IMR-90 (cell line): Measurements from ENCODE around the gene DCHS2. TPM values are rescaled to one million over a fixed set of nuclear protein-coding genes. Genes with fewer than 3 reads are reported as not detected.

ENCODE experiments used
- ATAC-seq: fragments of 200-7000 bp; cut with Tn5 transposase; 2 replicates; pipeline ENCODE4 v1.9.1; 2020; ENCODE audit warnings: low read depth, mild to moderate bottlenecking, moderate library complexity
- BruUV-seq: library from RNA; stranded (reverse); fragments of 400-500 nt; replicated peaks from 2 replicates; lab custom pipeline; 2021; lab: Mats Ljungman, UMichigan
- CTCF ChIA-PET: fragments of 300-600 bp; formaldehyde crosslinking; extraction: SDS; loops from one replicate; lab custom pipeline; 2021; ENCODE audit warnings: antibody characterized with exemption; lab: Yijun Ruan, JAX
- POLR2A ChIA-PET: fragments of 300-600 bp; sonication (Branson Sonifier 250); formaldehyde crosslinking; loops from one replicate; lab custom pipeline; 2022; ENCODE audit warnings: antibody characterized with exemption; ENCODE audit not compliant: unreplicated experiment; lab: Charles Lee
- DNase-seq: peaks from one replicate; pipeline ENCODE4 v3.0.0; 2013
- H2AFZ ChIP-seq: replicated peaks from 2 replicates; pipeline ENCODE3; 2013; ENCODE audit warnings: low read length, mild to moderate bottlenecking; ENCODE audit not compliant: poor library complexity
- H2AK5ac ChIP-seq: 2 replicates; pipeline ENCODE4 v1.6.1; 2013; ENCODE audit warnings: low read depth, low read length, inconsistent platforms
- H2AK9ac ChIP-seq: replicated peaks from 2 replicates; pipeline ENCODE3; 2013; ENCODE audit warnings: mild to moderate bottlenecking, low read depth, low read length, moderate library complexity; ENCODE audit not compliant: poor library complexity
- H2BK120ac ChIP-seq: 2 replicates; pipeline ENCODE4 v1.6.1; 2013; ENCODE audit warnings: low read depth, low read length, inconsistent platforms
- H2BK15ac ChIP-seq: 3 replicates; pipeline ENCODE4 v1.6.1; 2013; ENCODE audit warnings: low read depth, low read length, inconsistent platforms
- H2BK20ac ChIP-seq: 2 replicates; pipeline ENCODE4 v1.6.1; 2013; ENCODE audit warnings: low read depth, mild to moderate bottlenecking, inconsistent platforms, low read length, moderate library complexity
- H2BK5ac ChIP-seq: 2 replicates; pipeline ENCODE4 v1.6.1; 2013; ENCODE audit warnings: mild to moderate bottlenecking, low read depth, low read length, inconsistent platforms; ENCODE audit not compliant: poor library complexity, severe bottlenecking
- H3K14ac ChIP-seq: replicated peaks from 2 replicates; pipeline ENCODE4 v1.6.1; 2013; ENCODE audit warnings: low read depth, low read length, inconsistent platforms
- H3K18ac ChIP-seq: 2 replicates; pipeline ENCODE4 v1.6.1; 2013; ENCODE audit warnings: low read depth, low read length, control low read depth
- H3K23ac ChIP-seq: 2 replicates; pipeline ENCODE4 v1.6.1; 2013; ENCODE audit warnings: low read depth, low read length, inconsistent platforms
- H3K27ac ChIP-seq: 2 replicates; pipeline ENCODE4 v1.5.1; 2013; ENCODE audit warnings: mild to moderate bottlenecking, control low read depth, low read length; ENCODE audit not compliant: insufficient read depth
- H3K27me3 ChIP-seq: 2 replicates; pipeline ENCODE4 v1.6.1; 2013; ENCODE audit warnings: low read length; ENCODE audit not compliant: control insufficient read depth, insufficient read depth
- H3K36me3 ChIP-seq: 2 replicates; pipeline ENCODE4 v1.6.1; 2013; ENCODE audit warnings: low read length, mixed read lengths; ENCODE audit not compliant: control insufficient read depth, insufficient read depth
- H3K4ac ChIP-seq: 2 replicates; pipeline ENCODE4 v1.6.1; 2013; ENCODE audit warnings: low read depth, low read length, inconsistent platforms
- H3K4me1 ChIP-seq: 2 replicates; pipeline ENCODE4 v1.6.1; 2013; ENCODE audit warnings: low read length, mixed read lengths; ENCODE audit not compliant: control insufficient read depth, insufficient read depth
- H3K4me2 ChIP-seq: 2 replicates; pipeline ENCODE4 v1.6.1; 2013; ENCODE audit warnings: low read depth, mild to moderate bottlenecking, control low read depth, low read length, moderate library complexity
- H3K4me3 ChIP-seq: 2 replicates; pipeline ENCODE4 v1.5.1; 2013; ENCODE audit warnings: low read depth, mild to moderate bottlenecking, control low read depth, low read length, moderate library complexity; ENCODE audit not compliant: insufficient read depth
- H3K56ac ChIP-seq: 2 replicates; pipeline ENCODE4 v1.6.1; 2013; ENCODE audit warnings: low read length, inconsistent platforms; ENCODE audit not compliant: insufficient read depth; ENCODE audit errors: extremely low read depth
- H3K79me1 ChIP-seq, 2 experiments: 2 replicates each; pipeline ENCODE4 v1.6.1; 2013; ENCODE audit warnings: low read length in 2 of 2, inconsistent platforms in 1 of 2, low read depth in 1 of 2
- H3K9ac ChIP-seq: 2 replicates; pipeline ENCODE4 v1.6.1; 2013; ENCODE audit warnings: low read depth, low read length, control low read depth
- H3K9me1 ChIP-seq: 2 replicates; pipeline ENCODE4 v1.6.1; 2013; ENCODE audit warnings: low read length, inconsistent platforms; ENCODE audit not compliant: insufficient read depth
- H3K9me3 ChIP-seq: 2 replicates; pipeline ENCODE4 v1.6.1; 2013; ENCODE audit warnings: low read length; ENCODE audit not compliant: control insufficient read depth, insufficient read depth
- H4K20me1 ChIP-seq: 2 replicates; pipeline ENCODE4 v1.6.1; 2013; ENCODE audit warnings: low read length, inconsistent platforms; ENCODE audit not compliant: insufficient read depth
- H4K5ac ChIP-seq: 2 replicates; pipeline ENCODE4 v1.6.1; 2013; ENCODE audit warnings: mild to moderate bottlenecking, low read depth, low read length, control low read depth
- H4K8ac ChIP-seq, 2 experiments: 2 replicates each; pipeline ENCODE4 v1.6.1; 2013; ENCODE audit warnings: low read depth in 2 of 2, low read length in 2 of 2, control low read depth in 1 of 2, inconsistent platforms in 1 of 2
- H4K91ac ChIP-seq: 2 replicates; pipeline ENCODE4 v1.6.1; 2013; ENCODE audit warnings: low read depth, low read length, inconsistent platforms; ENCODE audit not compliant: insufficient read depth
- BHLHE40 ChIP-seq: fragments of 150-350 bp; IDR thresholded peaks from 2 replicates; pipeline ENCODE4 v1.6.1; 2016; ENCODE audit warnings: mild to moderate bottlenecking, low read depth, low read length
- CHD1 ChIP-seq: IDR thresholded peaks from 2 replicates; pipeline ENCODE4 v1.6.1; 2012; ENCODE audit warnings: low read depth, low read length, improper control_type of control experiment
- ELK1 ChIP-seq: fragments of 150-350 bp; IDR thresholded peaks from 2 replicates; pipeline ENCODE4 v1.6.1; 2016; ENCODE audit warnings: low read depth, mild to moderate bottlenecking, low read length, moderate library complexity, borderline replicate concordance
- FOS ChIP-seq: fragments of 150-350 bp; IDR thresholded peaks from 2 replicates; pipeline ENCODE4 v1.6.1; 2016; ENCODE audit warnings: low read depth, low read length
- NFE2L2 ChIP-seq: fragments of 150-350 bp; IDR thresholded peaks from 2 replicates; pipeline ENCODE4 v1.6.1; 2016; ENCODE audit warnings: low read depth, mild to moderate bottlenecking, low read length
- POLR2A ChIP-seq: IDR thresholded peaks from 2 replicates; pipeline ENCODE4 v1.6.1; 2012; ENCODE audit warnings: mild to moderate bottlenecking, low read depth, low read length
- RCOR1 ChIP-seq: IDR thresholded peaks from 2 replicates; pipeline ENCODE4 v1.6.1; 2012; ENCODE audit warnings: mild to moderate bottlenecking, low read length, improper control_type of control experiment; ENCODE audit not compliant: insufficient replicate concordance
- SMC3 ChIP-seq: fragments of 150-350 bp; IDR thresholded peaks from 2 replicates; pipeline ENCODE4 v1.6.1; 2016; ENCODE audit warnings: low read depth, mild to moderate bottlenecking, antibody characterized with exemption, low read length, moderate library complexity
- WGBS, 2 experiments: methylation state at CpG; one replicate each; pipeline versions ENCODE4 v1.1.5 to v1.1.7; 2013; ENCODE audit warnings: missing lambda C conversion rate in 2 of 2; ENCODE audit not compliant: insufficient read length in 1 of 2; ENCODE audit errors: extremely low coverage in 2 of 2; 5-methylcytosine and 5-hydroxymethylcytosine counted together
- dilution Hi-C: fragments of 300-500 bp; cut with HindIII; formaldehyde crosslinking; loops from one replicate; pipeline ENCODE4 v1.14.3; 2018; ENCODE audit warnings: low sequenced_read_pairs; ENCODE audit not compliant: unreplicated experiment
- in situ Hi-C: fragments of 300-500 bp; cut with MboI; formaldehyde crosslinking; loops from 3 replicates; pipeline ENCODE4 v1.14.3; 2019; ENCODE audit warnings: low sequenced_read_pairs, inconsistent platforms, mixed read lengths
- intact Hi-C: fragments of 100-400 bp; cut with micrococcal nuclease; formaldehyde crosslinking; loops from 2 replicates; pipeline ENCODE4 v1.10.0; 2022
- polyA plus RNA-seq, 3 experiments: library from polyadenylated mRNA; depleted of rRNA; stranded (reverse); fragments of >200 nt; gene quantifications; 2 replicates each; pipeline ENCODE4 v1.2.3, GENCODE V29; 2012; ENCODE audit warnings: low replicate concordance in 1 of 3
- total RNA-seq: library from RNA; depleted of rRNA; stranded (reverse); fragments of >200 nt; gene quantifications from 2 replicates; pipeline ENCODE4 v1.2.3, GENCODE V29; 2012

Gene DCHS2
- total and polyA plus RNA-seq, 2 of the 4 experiments (the other 2 are of a cell fraction): not detected

- Histone ChIP-seq H4K20me1 (no peaks in the 10 kb centered on the region), H4K91ac (no peak overlapping the region), H3K4me1 (no peaks in the 10 kb centered on the region), H3K4me2 (no peak overlapping the region), H3K18ac (no peak overlapping the region), H2AK9ac (no peak overlapping the region), H2BK120ac (no peak overlapping the region), H3K79me1 (no peaks in the 10 kb centered on the region), H3K23ac (no peak overlapping the region), H3K4ac (no peak overlapping the region), H2AK5ac (no peak overlapping the region), H3K56ac (no peak overlapping the region), H3K27me3 (no peaks in the 10 kb centered on the region), H2BK5ac (no peak overlapping the region), H3K4me3 (no peak overlapping the region), H4K5ac (no peak overlapping the region), H4K8ac (no peak overlapping the region), H3K36me3 (no peaks in the 10 kb centered on the region), H3K9me3 (no peaks in the 10 kb centered on the region), H2AFZ (no peak overlapping the region), H2BK20ac (no peak overlapping the region), H3K14ac (no peak overlapping the region), H3K9ac (no peak overlapping the region), H3K27ac (no peak overlapping the region), H2BK15ac (no peak overlapping the region), H3K9me1 (no peaks in the 10 kb centered on the region)
- in situ Hi-C loops (no loop called here), intact Hi-C loops (no loop called here), dilution Hi-C loops (no loop called here)
- ATAC-seq (no peak), DNase-seq (no peak)
- no TSS peak for BruUV-seq
- POLR2A ChIA-PET: no interaction called here
- CTCF ChIA-PET: interaction anchor here (0.6 to 0.9 kb wide), 2 partner anchors 9 to 136 kb away, joined by 3 read pairs; partner anchors contain the start of gene PLRG1
- TF ChIP-seq RCOR1 (no peak), CHD1 (no peak), POLR2A (no peak), BHLHE40 (no peak), NFE2L2 (no peak), ELK1 (no peak), FOS (no peak), SMC3 (no peak)
- WGBS, 2 experiments: no CpG with 5 or more reads among the region's 3 CpGs
Observed at GRCh38 chr4:154414796-154415195, 76.8 kb downstream of the DCHS2 start.
